GM23338 (cell line): Measurements from ENCODE around the gene TMEM269. TPM values are rescaled to one million over a fixed set of nuclear protein-coding genes. Genes with fewer than 3 reads are reported as not detected.

Experiments used
- ATAC-seq: fragments of 200-7000 bp; cut with Tn5 transposase; 3 replicates; pipeline ENCODE4 v1.9.1; 2020
- DNase-seq: peaks from one replicate; pipeline ENCODE4 v3.0.0-alpha.2; 2015; ENCODE audit warnings: low spot score
- H2AFZ ChIP-seq: fragments of 200-600 bp; sonication (generic); 2 replicates; pipeline ENCODE4 v1.8.0; 2016; ENCODE audit warnings: antibody characterized with exemption, mild to moderate bottlenecking, moderate library complexity
- H3F3A ChIP-seq: fragments of 200-600 bp; sonication (generic); replicated peaks from 2 replicates; pipeline ENCODE4 v1.8.0; 2017; ENCODE audit warnings: antibody characterized with exemption, mixed run types, low read depth
- H3K27ac ChIP-seq: fragments of 200-600 bp; sonication (generic); 2 replicates; pipeline ENCODE4 v1.6.1; 2016; ENCODE audit warnings: low read depth
- H3K27me3 ChIP-seq: fragments of 200-600 bp; sonication (generic); 2 replicates; pipeline ENCODE4 v1.8.0; 2016; ENCODE audit warnings: mild to moderate bottlenecking, mixed run types, moderate library complexity; ENCODE audit not compliant: insufficient read depth
- H3K36me3 ChIP-seq: fragments of 200-600 bp; sonication (generic); 2 replicates; pipeline ENCODE4 v1.8.0; 2016; ENCODE audit warnings: mild to moderate bottlenecking; ENCODE audit not compliant: insufficient read depth
- H3K4me1 ChIP-seq: fragments of 200-600 bp; sonication (generic); 2 replicates; pipeline ENCODE4 v1.8.0; 2016; ENCODE audit warnings: mild to moderate bottlenecking, moderate library complexity; ENCODE audit not compliant: insufficient read depth
- H3K4me2 ChIP-seq: fragments of 200-600 bp; sonication (generic); 2 replicates; pipeline ENCODE4 v1.7.1; 2017; ENCODE audit warnings: mixed run types
- H3K4me3 ChIP-seq: fragments of 200-600 bp; sonication (generic); 2 replicates; pipeline ENCODE4 v1.6.1; 2016; ENCODE audit warnings: mixed run types
- H3K79me2 ChIP-seq: fragments of 200-600 bp; sonication (generic); replicated peaks from 2 replicates; pipeline ENCODE4 v1.8.0; 2017; ENCODE audit warnings: mild to moderate bottlenecking; ENCODE audit not compliant: insufficient read depth
- H3K9me2 ChIP-seq: fragments of 200-600 bp; sonication (generic); 2 replicates; pipeline ENCODE4 v1.8.0; 2017; ENCODE audit not compliant: insufficient read depth
- H4K20me1 ChIP-seq: fragments of 200-600 bp; sonication (generic); replicated peaks from 2 replicates; pipeline ENCODE4 v1.8.0; 2017; ENCODE audit warnings: mild to moderate bottlenecking; ENCODE audit not compliant: insufficient read depth
- H3K27ac Mint-ChIP-seq: 2 replicates; pipeline ENCODE4 v1.8.0; 2020; ENCODE audit warnings: inconsistent platforms, mild to moderate bottlenecking, moderate library complexity, mixed read lengths
- H3K27me3 Mint-ChIP-seq: 3 replicates; pipeline ENCODE4 v1.8.0; 2022; ENCODE audit warnings: low read depth, mild to moderate bottlenecking, moderate library complexity, mixed read lengths, inconsistent platforms; ENCODE audit not compliant: insufficient read depth, poor library complexity
- H3K36me3 Mint-ChIP-seq: 3 replicates; pipeline ENCODE4 v1.8.0; 2021; ENCODE audit warnings: low read depth, mild to moderate bottlenecking, inconsistent platforms, moderate library complexity, mixed read lengths
- H3K4me1 Mint-ChIP-seq: 3 replicates; pipeline ENCODE4 v1.8.0; 2020; ENCODE audit warnings: mild to moderate bottlenecking, inconsistent platforms, mixed read lengths
- H3K4me3 Mint-ChIP-seq: 3 replicates; pipeline ENCODE4 v1.8.0; 2021; ENCODE audit warnings: moderate library complexity, mild to moderate bottlenecking, inconsistent platforms, mixed read lengths
- H3K9me3 Mint-ChIP-seq: 3 replicates; pipeline ENCODE4 v1.8.0; 2020; ENCODE audit warnings: moderate library complexity, mild to moderate bottlenecking, inconsistent platforms, mixed read lengths
- POLR2AphosphoS5 ChIP-seq: IDR thresholded peaks from 2 replicates; pipeline ENCODE4 v1.6.1; 2016; ENCODE audit warnings: antibody characterized with exemption, low read depth
- REST ChIP-seq: IDR thresholded peaks from one replicate; pipeline ENCODE4 v1.6.1; 2018; ENCODE audit warnings: antibody characterized with exemption; ENCODE audit not compliant: unreplicated experiment
- STAT1 ChIP-seq: IDR thresholded peaks from one replicate; pipeline ENCODE4 v1.6.1; 2016; ENCODE audit warnings: antibody characterized with exemption; ENCODE audit not compliant: unreplicated experiment
- polyA plus RNA-seq: library from polyadenylated mRNA; unstranded; fragments of >200 nt; fragmentation: Nextera tagmentation; extraction: Ambion mirVana; gene quantifications from 2 replicates; pipeline ENCODE4 v1.2.1, GENCODE V29; 2016
- total RNA-seq: library from RNA; depleted of rRNA; stranded (reverse); fragments of >200 nt; shearing (Covaris generic); gene quantifications from 2 replicates; pipeline ENCODE4 v1.2.3, GENCODE V29; 2014
- TF ChIP-seq, protein P1 (sequence below), 2 experiments: fragments of 200-600 bp in 1 of 2; sonication (generic) in 1 of 2; conservative IDR thresholded peaks; 2 replicates each; pipeline versions ENCODE4 v1.5.1 to v1.6.1; 2016 to 2017; ENCODE audit warnings: antibody characterized with exemption in 2 of 2, low read depth in 2 of 2, mild to moderate bottlenecking in 2 of 2, moderate library complexity in 1 of 2
- TF ChIP-seq, protein P2 (sequence below): fragments of 250-450 bp; sonication (Bioruptor Pico); IDR thresholded peaks from 2 replicates; pipeline ENCODE4 v1.5.0; 2020; ENCODE audit warnings: mild to moderate bottlenecking, moderate library complexity

The TMEM269 gene
- total and polyA plus RNA-seq, 2 experiments from 2014 or later, result 0.31 to 0.45 TPM

DNA sequence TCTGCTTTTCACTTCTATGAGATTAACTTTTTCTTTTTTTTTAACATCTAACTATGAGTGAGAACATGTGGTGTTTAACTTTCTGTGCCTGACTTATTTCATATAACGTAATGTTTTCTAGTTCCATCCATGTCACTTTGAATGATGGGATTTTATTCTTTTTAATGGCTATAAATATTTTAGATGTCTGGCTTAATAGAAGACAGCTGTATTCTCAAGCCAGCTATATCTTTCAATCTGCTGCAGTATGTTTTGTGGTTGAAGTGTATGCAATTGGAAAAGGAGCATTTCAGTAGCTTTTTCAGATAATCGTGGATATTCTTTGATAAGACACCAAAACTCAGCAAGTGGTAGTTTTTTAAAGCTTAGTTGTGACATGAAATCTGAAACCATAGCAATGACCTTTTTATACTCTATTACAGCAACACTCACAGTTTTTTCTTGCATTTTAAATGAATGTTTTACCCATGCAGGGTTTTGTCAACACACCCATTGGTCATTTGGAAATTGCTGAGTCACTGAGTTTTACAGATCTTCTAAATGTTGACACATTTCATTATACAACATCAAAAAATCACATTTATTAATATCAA, 38.1 kb downstream of the TMEM269 start:
- peaks cover 17% of the 10 kb centered on the region for H3K4me1 Mint-ChIP-seq
- no peaks in the 10 kb centered on the region for H3K27me3 ChIP-seq
- H3K27ac ChIP-seq, result no peak overlapping the region
- H3K4me3 ChIP-seq, result no peak overlapping the region
- 0 out of 2 replicates have a peak, but pooled peaks cover 1% of the 10 kb centered on the region for H3F3A ChIP-seq
- TF ChIP-seq, protein P1, sequence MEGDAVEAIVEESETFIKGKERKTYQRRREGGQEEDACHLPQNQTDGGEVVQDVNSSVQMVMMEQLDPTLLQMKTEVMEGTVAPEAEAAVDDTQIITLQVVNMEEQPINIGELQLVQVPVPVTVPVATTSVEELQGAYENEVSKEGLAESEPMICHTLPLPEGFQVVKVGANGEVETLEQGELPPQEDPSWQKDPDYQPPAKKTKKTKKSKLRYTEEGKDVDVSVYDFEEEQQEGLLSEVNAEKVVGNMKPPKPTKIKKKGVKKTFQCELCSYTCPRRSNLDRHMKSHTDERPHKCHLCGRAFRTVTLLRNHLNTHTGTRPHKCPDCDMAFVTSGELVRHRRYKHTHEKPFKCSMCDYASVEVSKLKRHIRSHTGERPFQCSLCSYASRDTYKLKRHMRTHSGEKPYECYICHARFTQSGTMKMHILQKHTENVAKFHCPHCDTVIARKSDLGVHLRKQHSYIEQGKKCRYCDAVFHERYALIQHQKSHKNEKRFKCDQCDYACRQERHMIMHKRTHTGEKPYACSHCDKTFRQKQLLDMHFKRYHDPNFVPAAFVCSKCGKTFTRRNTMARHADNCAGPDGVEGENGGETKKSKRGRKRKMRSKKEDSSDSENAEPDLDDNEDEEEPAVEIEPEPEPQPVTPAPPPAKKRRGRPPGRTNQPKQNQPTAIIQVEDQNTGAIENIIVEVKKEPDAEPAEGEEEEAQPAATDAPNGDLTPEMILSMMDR (conservative IDR thresholded peaks at IDR 0.05; ENCODE audit: low read depth in 2 of 2), result no peak
- no peak for TF ChIP-seq STAT1
- TF ChIP-seq REST, result no peak
- no peak overlapping the region for H3K4me3 Mint-ChIP-seq
- H3K79me2 ChIP-seq, result no peaks in the 10 kb centered on the region
- no peaks in the 10 kb centered on the region for H3K9me3 Mint-ChIP-seq
- no peaks in the 10 kb centered on the region for H3K36me3 Mint-ChIP-seq
- H3K27me3 Mint-ChIP-seq, result peaks cover 2% of the 10 kb centered on the region
- H3K4me2 ChIP-seq, result no peak overlapping the region
- peak overlapping the region; percentile 90 for H3K27ac Mint-ChIP-seq
- no peak overlapping the region for H2AFZ ChIP-seq
- no peaks in the 10 kb centered on the region for H4K20me1 ChIP-seq
- H3K4me1 ChIP-seq, result peaks cover 25% of the 10 kb centered on the region
- no peaks in the 10 kb centered on the region for H3K36me3 ChIP-seq
- no peak for DNase-seq
- no peak for ATAC-seq
- H3K9me2 ChIP-seq, result no peaks in the 10 kb centered on the region

- H3K4me3 ChIP-seq, result no peak overlapping the region
- H3K27me3 Mint-ChIP-seq, result peaks cover 3% of the 10 kb centered on the region
- no peak overlapping the region for H3K27ac ChIP-seq
- no peak overlapping the region for H2AFZ ChIP-seq
- no peak overlapping the region for H3K27ac Mint-ChIP-seq
- TF ChIP-seq, protein P2, sequence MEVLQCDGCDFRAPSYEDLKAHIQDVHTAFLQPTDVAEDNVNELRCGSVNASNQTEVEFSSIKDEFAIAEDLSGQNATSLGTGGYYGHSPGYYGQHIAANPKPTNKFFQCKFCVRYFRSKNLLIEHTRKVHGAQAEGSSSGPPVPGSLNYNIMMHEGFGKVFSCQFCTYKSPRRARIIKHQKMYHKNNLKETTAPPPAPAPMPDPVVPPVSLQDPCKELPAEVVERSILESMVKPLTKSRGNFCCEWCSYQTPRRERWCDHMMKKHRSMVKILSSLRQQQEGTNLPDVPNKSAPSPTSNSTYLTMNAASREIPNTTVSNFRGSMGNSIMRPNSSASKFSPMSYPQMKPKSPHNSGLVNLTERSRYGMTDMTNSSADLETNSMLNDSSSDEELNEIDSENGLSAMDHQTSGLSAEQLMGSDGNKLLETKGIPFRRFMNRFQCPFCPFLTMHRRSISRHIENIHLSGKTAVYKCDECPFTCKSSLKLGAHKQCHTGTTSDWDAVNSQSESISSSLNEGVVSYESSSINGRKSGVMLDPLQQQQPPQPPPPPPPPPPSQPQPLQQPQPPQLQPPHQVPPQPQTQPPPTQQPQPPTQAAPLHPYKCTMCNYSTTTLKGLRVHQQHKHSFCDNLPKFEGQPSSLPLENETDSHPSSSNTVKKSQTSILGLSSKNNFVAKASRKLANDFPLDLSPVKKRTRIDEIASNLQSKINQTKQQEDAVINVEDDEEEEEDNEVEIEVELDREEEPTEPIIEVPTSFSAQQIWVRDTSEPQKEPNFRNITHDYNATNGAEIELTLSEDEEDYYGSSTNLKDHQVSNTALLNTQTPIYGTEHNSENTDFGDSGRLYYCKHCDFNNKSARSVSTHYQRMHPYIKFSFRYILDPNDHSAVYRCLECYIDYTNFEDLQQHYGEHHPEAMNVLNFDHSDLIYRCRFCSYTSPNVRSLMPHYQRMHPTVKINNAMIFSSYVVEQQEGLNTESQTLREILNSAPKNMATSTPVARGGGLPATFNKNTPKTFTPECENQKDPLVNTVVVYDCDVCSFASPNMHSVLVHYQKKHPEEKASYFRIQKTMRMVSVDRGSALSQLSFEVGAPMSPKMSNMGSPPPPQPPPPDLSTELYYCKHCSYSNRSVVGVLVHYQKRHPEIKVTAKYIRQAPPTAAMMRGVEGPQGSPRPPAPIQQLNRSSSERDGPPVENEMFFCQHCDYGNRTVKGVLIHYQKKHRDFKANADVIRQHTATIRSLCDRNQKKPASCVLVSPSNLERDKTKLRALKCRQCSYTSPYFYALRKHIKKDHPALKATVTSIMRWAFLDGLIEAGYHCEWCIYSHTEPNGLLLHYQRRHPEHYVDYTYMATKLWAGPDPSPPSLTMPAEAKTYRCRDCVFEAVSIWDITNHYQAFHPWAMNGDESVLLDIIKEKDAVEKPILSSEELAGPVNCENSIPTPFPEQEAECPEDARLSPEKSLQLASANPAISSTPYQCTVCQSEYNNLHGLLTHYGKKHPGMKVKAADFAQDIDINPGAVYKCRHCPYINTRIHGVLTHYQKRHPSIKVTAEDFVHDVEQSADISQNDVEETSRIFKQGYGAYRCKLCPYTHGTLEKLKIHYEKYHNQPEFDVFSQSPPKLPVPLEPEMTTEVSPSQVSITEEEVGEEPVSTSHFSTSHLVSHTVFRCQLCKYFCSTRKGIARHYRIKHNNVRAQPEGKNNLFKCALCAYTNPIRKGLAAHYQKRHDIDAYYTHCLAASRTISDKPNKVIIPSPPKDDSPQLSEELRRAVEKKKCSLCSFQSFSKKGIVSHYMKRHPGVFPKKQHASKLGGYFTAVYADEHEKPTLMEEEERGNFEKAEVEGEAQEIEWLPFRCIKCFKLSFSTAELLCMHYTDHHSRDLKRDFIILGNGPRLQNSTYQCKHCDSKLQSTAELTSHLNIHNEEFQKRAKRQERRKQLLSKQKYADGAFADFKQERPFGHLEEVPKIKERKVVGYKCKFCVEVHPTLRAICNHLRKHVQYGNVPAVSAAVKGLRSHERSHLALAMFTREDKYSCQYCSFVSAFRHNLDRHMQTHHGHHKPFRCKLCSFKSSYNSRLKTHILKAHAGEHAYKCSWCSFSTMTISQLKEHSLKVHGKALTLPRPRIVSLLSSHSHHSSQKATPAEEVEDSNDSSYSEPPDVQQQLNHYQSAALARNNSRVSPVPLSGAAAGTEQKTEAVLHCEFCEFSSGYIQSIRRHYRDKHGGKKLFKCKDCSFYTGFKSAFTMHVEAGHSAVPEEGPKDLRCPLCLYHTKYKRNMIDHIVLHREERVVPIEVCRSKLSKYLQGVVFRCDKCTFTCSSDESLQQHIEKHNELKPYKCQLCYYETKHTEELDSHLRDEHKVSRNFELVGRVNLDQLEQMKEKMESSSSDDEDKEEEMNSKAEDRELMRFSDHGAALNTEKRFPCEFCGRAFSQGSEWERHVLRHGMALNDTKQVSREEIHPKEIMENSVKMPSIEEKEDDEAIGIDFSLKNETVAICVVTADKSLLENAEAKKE (CRISPR knock-in tag), result no peak
- TF ChIP-seq POLR2AphosphoS5, result no peak
- H3K4me1 Mint-ChIP-seq, result peaks cover 17% of the 10 kb centered on the region
- no peaks in the 10 kb centered on the region for H3F3A ChIP-seq
- H3K79me2 ChIP-seq, result no peaks in the 10 kb centered on the region
- no peak overlapping the region for H3K4me2 ChIP-seq
- no peaks in the 10 kb centered on the region for H4K20me1 ChIP-seq
- DNase-seq, result no peak
- ATAC-seq, result peak; percentile 28
- no peaks in the 10 kb centered on the region for H3K9me3 Mint-ChIP-seq
- H3K4me1 ChIP-seq, result peaks cover 25% of the 10 kb centered on the region; the same call in 1 of the 2 replicates
- no peak overlapping the region for H3K4me3 Mint-ChIP-seq
- H3K9me2 ChIP-seq, result no peaks in the 10 kb centered on the region
- no peaks in the 10 kb centered on the region for H3K36me3 Mint-ChIP-seq
- no peaks in the 10 kb centered on the region for H3K36me3 ChIP-seq
- no peaks in the 10 kb centered on the region for H3K27me3 ChIP-seq
Observed at GRCh38 chr1:42824481-42825035, 39.8 kb downstream of the TMEM269 start.
